Measurements from ENCODE around the gene PEX12.
"Not testable (repeated sequence)": the region's sequence is repeated elsewhere in the genome, so short reads cannot be mapped to it uniquely, and the experiment has no call there.

Gene PEX12

GRCh38 chr17:35617505-35617904, 39.1 kb upstream of the PEX12 start:
- Histone ChIP-seq H3K79me2 (ENCODE audit: insufficient read depth, low read depth) (no peaks in the 10 kb centered on the region), H4K20me1 (ENCODE audit: insufficient read depth) (no peaks in the 10 kb centered on the region), H3K4me3 (IDR thresholded peaks at IDR 0.05; ENCODE audit: insufficient read depth, low read depth, low read length) (no peak overlapping the region), H3K4me2 (no peak overlapping the region), H2AFZ (ENCODE audit: low read depth) (no peak overlapping the region), H3K9ac (no peak overlapping the region), H3K27ac (no peak overlapping the region), H3K27me3 (ENCODE audit: insufficient read depth, low read depth) (no peaks in the 10 kb centered on the region), H3K4me1 (ENCODE audit: low read depth, poor library complexity, severe bottlenecking) (no peaks in the 10 kb centered on the region), H3K36me3 (ENCODE audit: insufficient read depth) (no peaks in the 10 kb centered on the region)
- TF ChIP-seq CTCF (conservative IDR thresholded peaks at IDR 0.05; ENCODE audit: low read depth, low read length) = no peak

- no peaks in the 10 kb centered on the region for H3K36me3 ChIP-seq (ENCODE audit: insufficient read depth)
- H3K27me3 ChIP-seq (ENCODE audit: insufficient read depth, low read depth) = no peaks in the 10 kb centered on the region
- no peak overlapping the region for H3K9ac ChIP-seq
- no peaks in the 10 kb centered on the region for H3K79me2 ChIP-seq (ENCODE audit: insufficient read depth, low read depth)
- H4K20me1 ChIP-seq (ENCODE audit: insufficient read depth) = no peaks in the 10 kb centered on the region
- no peak overlapping the region for H3K4me3 ChIP-seq (IDR thresholded peaks at IDR 0.05; ENCODE audit: insufficient read depth, low read depth, low read length)
- no peak overlapping the region for H3K4me2 ChIP-seq
- no peaks in the 10 kb centered on the region for H3K4me1 ChIP-seq (ENCODE audit: low read depth, poor library complexity, severe bottlenecking)
- no peak overlapping the region for H3K27ac ChIP-seq
- no peak for TF ChIP-seq CTCF (conservative IDR thresholded peaks at IDR 0.05; ENCODE audit: low read depth, low read length)
- H2AFZ ChIP-seq (ENCODE audit: low read depth) = no peak overlapping the region
These were observed 38.2 kb upstream of the PEX12 start for GRCh38 chr17:35616536-35616935.

- Histone ChIP-seq H4K20me1 (ENCODE audit: insufficient read depth) (no peaks in the 10 kb centered on the region), H3K27ac (no peak overlapping the region), H3K4me1 (ENCODE audit: low read depth, poor library complexity, severe bottlenecking) (no peaks in the 10 kb centered on the region), H2AFZ (ENCODE audit: low read depth) (no peak overlapping the region), H3K9ac (no peak overlapping the region), H3K36me3 (ENCODE audit: insufficient read depth) (no peaks in the 10 kb centered on the region), H3K4me2 (no peak overlapping the region), H3K4me3 (IDR thresholded peaks at IDR 0.05; ENCODE audit: insufficient read depth, low read depth, low read length) (no peak overlapping the region), H3K27me3 (ENCODE audit: insufficient read depth, low read depth) (no peaks in the 10 kb centered on the region), H3K79me2 (ENCODE audit: insufficient read depth, low read depth) (no peaks in the 10 kb centered on the region)
- TF ChIP-seq CTCF (conservative IDR thresholded peaks at IDR 0.05; ENCODE audit: low read depth, low read length) = no peak
These were observed 36.4 kb upstream of the PEX12 start for GRCh38 chr17:35614810-35615209.

GRCh38 chr17:35612924-35613521, 34.7 kb upstream of the PEX12 start:
- Histone ChIP-seq H3K36me3 (ENCODE audit: insufficient read depth) (no peaks in the 10 kb centered on the region), H3K4me2 (no peak overlapping the region)

GRCh38 chr17:35610746-35611145, 32.4 kb upstream of the PEX12 start:
- H3K4me2 ChIP-seq; H3K36me3 ChIP-seq (ENCODE audit: insufficient read depth); H3K79me2 ChIP-seq (ENCODE audit: insufficient read depth, low read depth); H4K20me1 ChIP-seq (ENCODE audit: insufficient read depth); H3K4me3 ChIP-seq (IDR thresholded peaks at IDR 0.05; ENCODE audit: insufficient read depth, low read depth, low read length); H3K27ac ChIP-seq; H3K27me3 ChIP-seq (ENCODE audit: insufficient read depth, low read depth); H2AFZ ChIP-seq (ENCODE audit: low read depth); H3K4me1 ChIP-seq (ENCODE audit: low read depth, poor library complexity, severe bottlenecking); H3K9ac ChIP-seq: not testable (repeated sequence)

More at GRCh38 chr17:35612924-35613521, 34.7 kb upstream of the PEX12 start:
- Histone ChIP-seq H3K9ac (no peak overlapping the region), H4K20me1 (ENCODE audit: insufficient read depth) (no peaks in the 10 kb centered on the region), H3K4me1 (ENCODE audit: low read depth, poor library complexity, severe bottlenecking) (no peaks in the 10 kb centered on the region), H3K27ac (no peak overlapping the region), H3K79me2 (ENCODE audit: insufficient read depth, low read depth) (no peaks in the 10 kb centered on the region), H3K27me3 (ENCODE audit: insufficient read depth, low read depth) (no peaks in the 10 kb centered on the region), H2AFZ (ENCODE audit: low read depth) (no peak overlapping the region), H3K4me3 (IDR thresholded peaks at IDR 0.05; ENCODE audit: insufficient read depth, low read depth, low read length) (no peak overlapping the region)
- TF ChIP-seq CTCF (conservative IDR thresholded peaks at IDR 0.05; ENCODE audit: low read depth, low read length) = peak; percentile 66
